Measurements from ENCODE around the gene MALRD1. TPM values are rescaled to one million over a fixed set of nuclear protein-coding genes. Genes with fewer than 3 reads are reported as not detected.

Gene MALRD1
- total RNA-seq, 1 donor from 2014 or later: 0.84 TPM

- H3K27ac Mint-ChIP-seq (ENCODE audit: unreplicated experiment): no peak overlapping the region
- H3K36me3 Mint-ChIP-seq (ENCODE audit: low read depth): peaks cover 5% of the 10 kb centered on the region
- H3K27me3 Mint-ChIP-seq (ENCODE audit: low read depth): no peaks in the 10 kb centered on the region
- no peak overlapping the region for H3K4me3 Mint-ChIP-seq
- TF ChIP-seq CTCF (conservative IDR thresholded peaks at IDR 0.05): no peak
- DNase-seq (ENCODE audit: low read depth, low spot score): no peak
- peaks cover 24% of the 10 kb centered on the region for H3K9me3 Mint-ChIP-seq
- H3K4me1 Mint-ChIP-seq: no peaks in the 10 kb centered on the region
Observed at GRCh38 chr10:19713800-19714525, 665.4 kb downstream of the MALRD1 start.

GRCh38 chr10:19719284-19719683 lies 670.7 kb downstream of the MALRD1 start:
- no peak overlapping the region for H3K27ac Mint-ChIP-seq (ENCODE audit: unreplicated experiment)
- H3K4me1 Mint-ChIP-seq: no peaks in the 10 kb centered on the region
- TF ChIP-seq CTCF (conservative IDR thresholded peaks at IDR 0.05): no peak
- H3K36me3 Mint-ChIP-seq (ENCODE audit: low read depth): no peaks in the 10 kb centered on the region
- DNase-seq (ENCODE audit: low read depth, low spot score): no peak
- H3K4me3 Mint-ChIP-seq: no peak overlapping the region
- H3K27me3 Mint-ChIP-seq (ENCODE audit: low read depth): no peaks in the 10 kb centered on the region
- peaks cover 3% of the 10 kb centered on the region for H3K9me3 Mint-ChIP-seq

- H3K9me3 Mint-ChIP-seq: no peaks in the 10 kb centered on the region
Observed at GRCh38 chr10:19724287-19724686, 675.7 kb downstream of the MALRD1 start.

GRCh38 chr10:19728376-19728775 lies 679.8 kb downstream of the MALRD1 start:
- no peaks in the 10 kb centered on the region for H3K36me3 Mint-ChIP-seq (ENCODE audit: low read depth)
- no peak for DNase-seq (ENCODE audit: low read depth, low spot score)
- no peaks in the 10 kb centered on the region for H3K4me1 Mint-ChIP-seq
- H3K27ac Mint-ChIP-seq (ENCODE audit: unreplicated experiment): no peak overlapping the region
- no peak overlapping the region for H3K4me3 Mint-ChIP-seq
- no peaks in the 10 kb centered on the region for H3K27me3 Mint-ChIP-seq (ENCODE audit: low read depth)
- no peak for TF ChIP-seq CTCF (conservative IDR thresholded peaks at IDR 0.05)
- H3K9me3 Mint-ChIP-seq: peaks cover 2% of the 10 kb centered on the region

More at GRCh38 chr10:19724287-19724686, 675.7 kb downstream of the MALRD1 start:
- Mint-ChIP-seq H3K27ac (ENCODE audit: unreplicated experiment) (no peak overlapping the region), H3K4me1 (no peaks in the 10 kb centered on the region), H3K36me3 (ENCODE audit: low read depth) (no peaks in the 10 kb centered on the region), H3K27me3 (ENCODE audit: low read depth) (no peaks in the 10 kb centered on the region), H3K4me3 (no peak overlapping the region)
- no peak for DNase-seq (ENCODE audit: low read depth, low spot score)
- TF ChIP-seq CTCF (conservative IDR thresholded peaks at IDR 0.05): no peak

GRCh38 chr10:19728964-19729363 lies 680.4 kb downstream of the MALRD1 start:
- no peaks in the 10 kb centered on the region for H3K27me3 Mint-ChIP-seq (ENCODE audit: low read depth)
- no peaks in the 10 kb centered on the region for H3K36me3 Mint-ChIP-seq (ENCODE audit: low read depth)
- H3K9me3 Mint-ChIP-seq: peaks cover 2% of the 10 kb centered on the region
- DNase-seq (ENCODE audit: low read depth, low spot score): no peak
- H3K4me1 Mint-ChIP-seq: no peaks in the 10 kb centered on the region
- no peak overlapping the region for H3K4me3 Mint-ChIP-seq
- no peak overlapping the region for H3K27ac Mint-ChIP-seq (ENCODE audit: unreplicated experiment)
- no peak for TF ChIP-seq CTCF (conservative IDR thresholded peaks at IDR 0.05)
